ENCODE data around the gene CLPSL2.
A peak's percentile ranks its signal among the peaks of the same experiment; 100 is the strongest.

Gene CLPSL2

GRCh38 chr6:35778437-35778836, 2.0 kb downstream of the CLPSL2 start:
- no peak for TF ChIP-seq CEBPB (IDR thresholded peaks at IDR 0.05)
- no peak for TF ChIP-seq NFIC (IDR thresholded peaks at IDR 0.05)
- no peak for TF ChIP-seq ZBTB7A (IDR thresholded peaks at IDR 0.05; ENCODE audit: low read depth)
- TF ChIP-seq YY1 (IDR thresholded peaks at IDR 0.05; ENCODE audit: low read depth) = no peak
- TF ChIP-seq TEAD4 (IDR thresholded peaks at IDR 0.05) = no peak
- no peak for TF ChIP-seq TCF12 (IDR thresholded peaks at IDR 0.05; ENCODE audit: low read depth)
- no peak for TF ChIP-seq MAX (IDR thresholded peaks at IDR 0.05)
- TF ChIP-seq CREB1 (IDR thresholded peaks at IDR 0.05; ENCODE audit: low read depth) = no peak
- TF ChIP-seq FOXM1 (IDR thresholded peaks at IDR 0.05; ENCODE audit: borderline replicate concordance, low read depth) = no peak
- TF ChIP-seq EGR1 (IDR thresholded peaks at IDR 0.05) = no peak
- TF ChIP-seq TAF1 (IDR thresholded peaks at IDR 0.05; ENCODE audit: low read depth) = no peak
- TF ChIP-seq REST (IDR thresholded peaks at IDR 0.05; ENCODE audit: low read depth) = no peak
- TF ChIP-seq USF1 (IDR thresholded peaks at IDR 0.05) = no peak
- TF ChIP-seq EP300 (IDR thresholded peaks at IDR 0.05; ENCODE audit: borderline replicate concordance) = no peak
- TF ChIP-seq RAD21 (IDR thresholded peaks at IDR 0.05; ENCODE audit: low read depth) = no peak

GRCh38 chr6:35780719-35781118, 4.3 kb downstream of the CLPSL2 start, which contains the start of gene CLPSL1:
Gene CLPSL1, plus strand, starts transcription at chr6:35781019. Its CDS starts 92 bp downstream, at chr6:35781111.
- TF ChIP-seq MAX (IDR thresholded peaks at IDR 0.05) = no peak
- TF ChIP-seq FOXM1 (IDR thresholded peaks at IDR 0.05; ENCODE audit: borderline replicate concordance, low read depth) = no peak
- no peak for TF ChIP-seq TEAD4 (IDR thresholded peaks at IDR 0.05)
- TF ChIP-seq USF1 (IDR thresholded peaks at IDR 0.05) = no peak
- no peak for TF ChIP-seq TAF1 (IDR thresholded peaks at IDR 0.05; ENCODE audit: low read depth)
- TF ChIP-seq EP300 (IDR thresholded peaks at IDR 0.05; ENCODE audit: borderline replicate concordance) = no peak
- no peak for TF ChIP-seq CREB1 (IDR thresholded peaks at IDR 0.05; ENCODE audit: low read depth)
- TF ChIP-seq ZBTB7A (IDR thresholded peaks at IDR 0.05; ENCODE audit: low read depth) = no peak
- TF ChIP-seq EGR1 (IDR thresholded peaks at IDR 0.05) = no peak
- no peak for TF ChIP-seq TCF12 (IDR thresholded peaks at IDR 0.05; ENCODE audit: low read depth)
- no peak for TF ChIP-seq CEBPB (IDR thresholded peaks at IDR 0.05)
- no peak for TF ChIP-seq NFIC (IDR thresholded peaks at IDR 0.05)
- TF ChIP-seq REST (IDR thresholded peaks at IDR 0.05; ENCODE audit: low read depth) = no peak

GRCh38 chr6:35781290-35781689, 4.9 kb downstream of the CLPSL2 start:
- TF ChIP-seq USF1 (IDR thresholded peaks at IDR 0.05) = no peak
- TF ChIP-seq EP300 (IDR thresholded peaks at IDR 0.05; ENCODE audit: borderline replicate concordance) = no peak
- no peak for TF ChIP-seq TEAD4 (IDR thresholded peaks at IDR 0.05)
- TF ChIP-seq EGR1 (IDR thresholded peaks at IDR 0.05) = no peak

GRCh38 chr6:35782424-35782823, 6.0 kb downstream of the CLPSL2 start:
- TF ChIP-seq TAF1 (IDR thresholded peaks at IDR 0.05; ENCODE audit: low read depth) (no peak), NFIC (IDR thresholded peaks at IDR 0.05) (peak; percentile 32; the same call in 1 of the 2 replicates)

- TF ChIP-seq FOXM1 (IDR thresholded peaks at IDR 0.05; ENCODE audit: borderline replicate concordance, low read depth) = no peak
- no peak for TF ChIP-seq NFIC (IDR thresholded peaks at IDR 0.05)
- TF ChIP-seq MAX (IDR thresholded peaks at IDR 0.05) = no peak
- no peak for TF ChIP-seq ZBTB7A (IDR thresholded peaks at IDR 0.05; ENCODE audit: low read depth)
- TF ChIP-seq CEBPB (IDR thresholded peaks at IDR 0.05) = no peak
- TF ChIP-seq TCF12 (IDR thresholded peaks at IDR 0.05; ENCODE audit: low read depth) = no peak
- TF ChIP-seq RAD21 (IDR thresholded peaks at IDR 0.05; ENCODE audit: low read depth) = no peak
- no peak for TF ChIP-seq CREB1 (IDR thresholded peaks at IDR 0.05; ENCODE audit: low read depth)
Measured at GRCh38 chr6:35784200-35784599, 7.8 kb downstream of the CLPSL2 start.

- TF ChIP-seq EGR1 (IDR thresholded peaks at IDR 0.05) = no peak
- no peak for TF ChIP-seq TCF12 (IDR thresholded peaks at IDR 0.05; ENCODE audit: low read depth)
- TF ChIP-seq EP300 (IDR thresholded peaks at IDR 0.05; ENCODE audit: borderline replicate concordance) = no peak
- no peak for TF ChIP-seq TEAD4 (IDR thresholded peaks at IDR 0.05)
- TF ChIP-seq MAX (IDR thresholded peaks at IDR 0.05) = no peak
- no peak for TF ChIP-seq ZBTB7A (IDR thresholded peaks at IDR 0.05; ENCODE audit: low read depth)
Measured at GRCh38 chr6:35786272-35786671, 9.9 kb downstream of the CLPSL2 start.

Measured in Ishikawa (cell line).